PFSK-1 (cell line): Measurements from ENCODE around the gene ULBP3.

Experiments
- FOXP2 ChIP-seq: optimal IDR thresholded peaks from 2 replicates; pipeline ENCODE3; 2011; ENCODE audit warnings: borderline replicate concordance, control low read depth, inconsistent platforms; ENCODE audit not compliant: insufficient read depth; ENCODE audit errors: extremely low read length, extremely low read depth
- POLR2AphosphoS5 ChIP-seq: IDR thresholded peaks from 2 replicates; pipeline ENCODE4 v1.6.1; 2012; ENCODE audit warnings: low read depth, mild to moderate bottlenecking, control low read depth, low read length, moderate library complexity
- REST ChIP-seq, 2 experiments: IDR thresholded peaks; 2 replicates each; pipeline versions ENCODE4 v1.6.1 to v1.8.0; 2011 to 2012; ENCODE audit warnings: low read depth in 2 of 2, low read length in 2 of 2, control low read depth in 1 of 2, inconsistent platforms in 1 of 2, mild to moderate bottlenecking in 1 of 2, moderate library complexity in 1 of 2; ENCODE audit not compliant: insufficient read depth in 1 of 2
- SIN3A ChIP-seq: IDR thresholded peaks from 2 replicates; pipeline ENCODE4 v1.6.1; 2012; ENCODE audit warnings: mild to moderate bottlenecking, low read length, moderate library complexity, borderline replicate concordance; ENCODE audit not compliant: insufficient read depth
- TAF1 ChIP-seq: IDR thresholded peaks from 2 replicates; pipeline ENCODE4 v1.6.1; 2012; ENCODE audit warnings: low read length, control low read depth, borderline replicate concordance; ENCODE audit not compliant: insufficient read depth

Gene ULBP3

GRCh38 chr6:150072201-150072600 is 3.3 kb upstream of the ULBP3 start:
- TF ChIP-seq REST (IDR thresholded peaks at IDR 0.05; ENCODE audit: insufficient read depth in 1 of 2, low read depth in 2 of 2, low read length in 2 of 2) (no peak), FOXP2 (no peak), POLR2AphosphoS5 (no peak), TAF1 (no peak), SIN3A (no peak)

GRCh38 chr6:150070236-150070818 is 1.4 kb upstream of the ULBP3 start:
- no peak for TF ChIP-seq SIN3A
- no peak for TF ChIP-seq REST (IDR thresholded peaks at IDR 0.05; ENCODE audit: insufficient read depth in 1 of 2, low read depth in 2 of 2, low read length in 2 of 2)
- TF ChIP-seq TAF1, result no peak
- TF ChIP-seq POLR2AphosphoS5, result no peak
- TF ChIP-seq FOXP2, result no peak

- peak; percentile 6 for TF ChIP-seq FOXP2
- no peak for TF ChIP-seq SIN3A
These were observed 785 bp upstream of the ULBP3 start for GRCh38 chr6:150069706-150070105.

- TF ChIP-seq POLR2AphosphoS5 (no peak), REST (IDR thresholded peaks at IDR 0.05; ENCODE audit: insufficient read depth in 1 of 2, low read depth in 2 of 2, low read length in 2 of 2) (no peak), SIN3A (no peak), TAF1 (no peak), FOXP2 (no peak)
These were observed 770 bp downstream of the ULBP3 start for GRCh38 chr6:150068151-150068550.

GRCh38 chr6:150065083-150065482 is 3.8 kb downstream of the ULBP3 start:
- TF ChIP-seq SIN3A (no peak), POLR2AphosphoS5 (no peak), FOXP2 (no peak), REST (IDR thresholded peaks at IDR 0.05; ENCODE audit: insufficient read depth in 1 of 2, low read depth in 2 of 2, low read length in 2 of 2) (no peak), TAF1 (no peak)
